ENCODE results near the gene ATP11A. TPM values are rescaled to one million over a fixed set of nuclear protein-coding genes. Genes with fewer than 3 reads are reported as not detected.

ATP11A gene
- polyA plus RNA-seq, 4 donors: 3.2 to 79.6 (median 9.5) TPM

DNA sequence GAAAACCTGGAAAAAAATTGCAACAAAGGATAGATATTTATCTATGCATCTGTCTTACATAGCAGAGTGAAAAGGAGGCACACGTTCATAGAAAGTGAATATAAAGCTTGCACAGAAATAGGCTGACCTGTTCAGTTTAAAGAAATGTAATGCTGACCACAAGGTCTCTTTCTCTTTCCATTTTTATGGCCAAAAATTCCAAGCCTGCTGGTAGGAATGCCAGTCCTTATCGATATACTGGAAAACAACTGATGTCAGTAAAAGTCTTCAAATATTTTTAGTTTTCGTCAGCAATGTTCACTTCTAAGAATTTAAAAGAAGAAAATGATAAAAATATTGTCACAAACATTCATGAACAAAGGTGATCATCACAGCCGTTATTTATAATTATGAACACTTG, 220.2 kb downstream of the ATP11A start:
- 64 to 81% (median 77%) methylated on average over 4 of the region's 4 CpGs for WGBS, 3 donors
- DNase-seq (no peak), FAIRE-seq (no peak)
- peaks cover 0 to 17% (median 0%) of the 10 kb centered on the region in 3 donors for H3K36me3 ChIP-seq (ENCODE audit: control insufficient read depth in 3 of 3, insufficient read depth in 2 of 3, low read depth in 1 of 3, low read length in 3 of 3)
- no peak overlapping the region for H3K4me3 ChIP-seq (ENCODE audit: low read depth in 1 of 3, low read length in 3 of 3)
- H3K27me3 ChIP-seq (ENCODE audit: control insufficient read depth in 3 of 3, insufficient read depth in 3 of 3, low read length in 3 of 3): no peaks in the 10 kb centered on the region
- H3K9me3 ChIP-seq (ENCODE audit: control insufficient read depth in 2 of 2, insufficient read depth in 1 of 2, low read depth in 1 of 2, low read length in 1 of 2): peaks cover 0 to 7% of the 10 kb centered on the region in 2 donors
- peaks cover 0 to 12% (median 0%) of the 10 kb centered on the region in 3 donors for H3K4me1 ChIP-seq (ENCODE audit: control insufficient read depth in 3 of 3, insufficient read depth in 2 of 3, low read depth in 1 of 3, low read length in 2 of 3)
- H3K27ac ChIP-seq (ENCODE audit: low read depth in 1 of 3, low read length in 2 of 3): no peak overlapping the region

DNA sequence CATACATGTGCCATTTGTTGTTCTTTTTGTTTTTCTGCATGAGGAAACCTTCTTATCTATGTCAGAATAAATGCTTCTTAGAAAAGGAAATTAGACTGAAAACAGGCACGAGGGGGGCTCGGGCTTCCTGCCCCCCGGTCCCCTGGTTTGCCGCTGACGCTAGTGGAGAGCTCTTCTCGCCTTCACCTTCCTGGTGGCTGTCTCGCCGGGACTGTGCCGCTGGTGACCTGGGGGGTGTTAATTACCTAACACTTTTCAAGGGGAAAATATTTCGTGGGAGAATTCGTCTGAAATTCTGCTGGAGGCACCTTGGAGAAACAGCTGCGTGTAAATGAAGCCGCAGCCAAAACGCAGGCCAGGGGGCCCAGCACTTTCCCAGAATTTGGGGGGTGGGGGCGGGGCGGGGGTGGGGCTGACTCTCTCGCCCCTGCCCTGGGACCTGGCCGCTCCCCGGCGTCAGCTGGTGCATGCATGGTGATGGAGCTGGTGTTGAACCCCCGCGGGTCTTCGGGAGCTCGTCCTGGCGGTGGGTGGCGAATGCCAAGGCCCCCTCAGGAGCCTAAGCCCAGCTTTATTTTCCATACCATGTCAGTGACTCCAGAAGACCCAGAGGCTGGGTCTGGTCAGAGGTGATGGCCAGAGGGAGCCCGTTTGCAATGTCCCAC, 220.9 kb downstream of the ATP11A start:
- no peak for FAIRE-seq
- 71 to 92% (median 86%) methylated on average over 27 of the region's 27 CpGs for WGBS, 3 donors

DNA sequence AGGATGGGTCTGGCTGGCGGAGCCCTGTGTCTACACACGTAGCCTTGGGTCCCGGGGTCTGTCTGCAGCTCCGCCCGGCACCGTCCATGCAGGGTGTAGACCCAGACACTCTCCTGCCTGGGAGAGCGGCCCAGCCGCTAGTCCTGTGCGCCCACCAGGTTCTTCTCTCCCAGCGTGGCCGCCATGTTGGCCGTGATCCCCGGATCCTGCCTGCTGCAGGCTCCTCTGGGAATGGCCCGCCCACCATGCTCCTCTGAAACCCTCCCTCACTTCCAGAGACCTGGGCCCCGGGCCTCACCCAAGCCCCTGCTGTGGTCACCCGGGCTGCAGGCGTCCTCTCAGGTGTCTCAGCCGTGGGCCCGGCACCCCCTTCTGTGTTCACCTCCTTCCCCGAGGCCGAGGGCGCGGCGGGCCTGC, 221.5 kb downstream of the ATP11A start:
- H3K27me3 ChIP-seq (ENCODE audit: control insufficient read depth in 3 of 3, insufficient read depth in 3 of 3, low read length in 3 of 3): no peaks in the 10 kb centered on the region
- H3K9me3 ChIP-seq (ENCODE audit: control insufficient read depth in 2 of 2, insufficient read depth in 1 of 2, low read depth in 1 of 2, low read length in 1 of 2): peaks cover 0 to 4% of the 10 kb centered on the region in 2 donors
- H3K36me3 ChIP-seq (ENCODE audit: control insufficient read depth in 3 of 3, insufficient read depth in 2 of 3, low read depth in 1 of 3, low read length in 3 of 3): peaks cover 0 to 14% (median 0%) of the 10 kb centered on the region in 3 donors
- DNase-seq (no peak), FAIRE-seq (no peak)
- peaks cover 0 to 12% (median 0%) of the 10 kb centered on the region in 3 donors for H3K4me1 ChIP-seq (ENCODE audit: control insufficient read depth in 3 of 3, insufficient read depth in 2 of 3, low read depth in 1 of 3, low read length in 2 of 3)
- no peak overlapping the region for H3K27ac ChIP-seq (ENCODE audit: low read depth in 1 of 3, low read length in 2 of 3)
- 94 to 97% (median 94%) methylated on average over 24 of the region's 24 CpGs for WGBS, 3 donors
- no peak overlapping the region for H3K4me3 ChIP-seq (ENCODE audit: low read depth in 1 of 3, low read length in 3 of 3)

More for the DNA sequence above, 220.9 kb downstream of the ATP11A start:
- DNase-seq: no peak
- Histone ChIP-seq H3K36me3 (ENCODE audit: control insufficient read depth in 3 of 3, insufficient read depth in 2 of 3, low read depth in 1 of 3, low read length in 3 of 3) (peaks cover 0 to 17% (median 0%) of the 10 kb centered on the region in 3 donors), H3K27ac (ENCODE audit: low read depth in 1 of 3, low read length in 2 of 3) (no peak overlapping the region), H3K27me3 (ENCODE audit: control insufficient read depth in 3 of 3, insufficient read depth in 3 of 3, low read length in 3 of 3) (no peaks in the 10 kb centered on the region), H3K4me3 (ENCODE audit: low read depth in 1 of 3, low read length in 3 of 3) (no peak overlapping the region), H3K4me1 (ENCODE audit: control insufficient read depth in 3 of 3, insufficient read depth in 2 of 3, low read depth in 1 of 3, low read length in 2 of 3) (peaks cover 0 to 12% (median 0%) of the 10 kb centered on the region in 3 donors), H3K9me3 (ENCODE audit: control insufficient read depth in 2 of 2, insufficient read depth in 1 of 2, low read depth in 1 of 2, low read length in 1 of 2) (peaks cover 0 to 4% of the 10 kb centered on the region in 2 donors)

DNA sequence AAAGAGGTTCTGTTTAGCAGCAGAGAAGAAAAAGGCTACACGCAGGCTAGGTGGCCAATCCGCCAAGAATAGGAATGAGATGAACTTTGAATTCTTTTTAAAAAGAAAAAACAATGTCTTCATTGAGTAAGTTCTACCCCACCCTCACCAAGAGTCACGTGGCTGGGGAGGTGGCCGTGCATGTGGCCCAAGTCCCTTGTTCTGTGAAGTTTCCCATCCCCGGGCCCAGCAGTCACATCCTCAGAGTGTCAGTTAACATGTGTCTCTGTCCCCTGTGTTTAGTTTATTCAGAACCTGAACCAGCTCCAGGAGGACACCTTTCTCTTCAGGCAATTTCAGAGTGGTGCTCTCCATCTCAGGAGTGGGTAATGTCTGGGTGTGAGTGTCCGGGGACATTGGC, 222.0 kb downstream of the ATP11A start:
- Histone ChIP-seq H3K4me1 (ENCODE audit: control insufficient read depth in 3 of 3, insufficient read depth in 2 of 3, low read depth in 1 of 3, low read length in 2 of 3) (peaks cover 0 to 12% (median 0%) of the 10 kb centered on the region in 3 donors), H3K27me3 (ENCODE audit: control insufficient read depth in 3 of 3, insufficient read depth in 3 of 3, low read length in 3 of 3) (no peaks in the 10 kb centered on the region), H3K9me3 (ENCODE audit: control insufficient read depth in 2 of 2, insufficient read depth in 1 of 2, low read depth in 1 of 2, low read length in 1 of 2) (peaks cover 0 to 4% of the 10 kb centered on the region in 2 donors), H3K36me3 (ENCODE audit: control insufficient read depth in 3 of 3, insufficient read depth in 2 of 3, low read depth in 1 of 3, low read length in 3 of 3) (peaks cover 0 to 12% (median 0%) of the 10 kb centered on the region in 3 donors), H3K27ac (ENCODE audit: low read depth in 1 of 3, low read length in 2 of 3) (no peak overlapping the region), H3K4me3 (ENCODE audit: low read depth in 1 of 3, low read length in 3 of 3) (no peak overlapping the region)
- 42 to 70% (median 64%) methylated on average over 6 of the region's 6 CpGs for WGBS, 3 donors
- DNase-seq (no peak), FAIRE-seq (no peak)

DNA sequence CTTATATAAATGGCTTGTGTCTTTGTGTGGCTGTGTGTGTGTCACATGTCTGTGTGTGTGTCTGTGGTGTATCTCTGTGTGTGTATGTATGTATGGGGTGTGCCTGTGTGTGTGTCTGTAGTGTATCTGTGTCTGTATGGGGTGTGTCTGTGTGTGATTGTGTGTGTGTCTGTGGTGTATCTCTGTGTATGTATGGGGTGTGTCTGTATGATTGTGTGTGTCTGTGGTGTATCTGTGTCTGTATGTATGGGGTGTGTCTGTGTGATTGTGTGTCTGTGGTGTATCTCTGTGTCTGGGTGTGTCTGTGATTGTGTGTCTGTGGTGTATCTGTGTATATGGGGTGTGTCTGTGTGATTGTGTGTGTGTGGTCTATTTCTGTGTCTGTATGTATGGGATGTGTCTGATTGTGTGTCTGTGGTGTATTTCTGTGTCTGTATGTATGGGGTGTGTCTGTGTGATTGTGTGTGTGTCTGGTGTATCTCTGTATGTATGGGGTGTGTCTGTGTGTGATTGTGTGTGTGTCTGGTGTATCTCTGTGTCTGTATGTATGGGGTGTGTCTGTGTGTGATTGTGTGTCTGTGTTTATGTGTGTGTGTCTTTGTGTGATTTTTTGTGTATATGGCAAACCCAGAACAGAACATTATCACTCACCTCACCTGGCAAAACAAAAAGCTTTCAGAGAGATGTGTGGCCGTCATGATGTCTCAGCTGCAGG, 223.0 kb downstream of the ATP11A start:
- peaks cover 0 to 4% of the 10 kb centered on the region in 2 donors for H3K9me3 ChIP-seq (ENCODE audit: control insufficient read depth in 2 of 2, insufficient read depth in 1 of 2, low read depth in 1 of 2, low read length in 1 of 2)
- peaks cover 0 to 15% (median 0%) of the 10 kb centered on the region in 3 donors for H3K36me3 ChIP-seq (ENCODE audit: control insufficient read depth in 3 of 3, insufficient read depth in 2 of 3, low read depth in 1 of 3, low read length in 3 of 3)
- FAIRE-seq (no peak), DNase-seq (no peak)
- 10 to 29% (median 11%) methylated on average over 1 of the region's 1 CpG for WGBS, 3 donors
- H3K27ac ChIP-seq (ENCODE audit: low read depth in 1 of 3, low read length in 2 of 3): no peak overlapping the region
- peaks cover 0 to 4% (median 0%) of the 10 kb centered on the region in 3 donors for H3K4me1 ChIP-seq (ENCODE audit: control insufficient read depth in 3 of 3, insufficient read depth in 2 of 3, low read depth in 1 of 3, low read length in 2 of 3)
- H3K27me3 ChIP-seq (ENCODE audit: control insufficient read depth in 3 of 3, insufficient read depth in 3 of 3, low read length in 3 of 3): no peaks in the 10 kb centered on the region
- H3K4me3 ChIP-seq (ENCODE audit: low read depth in 1 of 3, low read length in 3 of 3): no peak overlapping the region

DNA sequence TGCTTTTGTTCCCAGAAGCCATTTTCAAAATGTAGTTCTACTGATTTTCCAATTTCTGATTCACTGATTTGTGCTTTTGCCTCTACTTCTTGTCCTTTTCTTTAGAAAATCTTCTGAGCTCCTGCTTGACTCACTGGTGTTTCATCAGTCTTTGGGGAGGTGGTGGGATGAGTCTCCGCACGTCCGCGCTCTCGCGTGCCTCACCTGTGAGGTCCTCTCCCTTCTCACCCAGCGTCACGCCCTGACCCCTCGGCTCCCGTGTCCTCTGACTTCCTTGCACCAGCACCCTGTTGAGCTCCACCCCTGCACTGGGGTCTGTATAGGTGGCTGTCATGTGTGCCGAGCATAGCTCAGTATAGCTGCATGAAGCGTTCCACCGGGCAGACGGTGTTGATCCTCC, 226.5 kb downstream of the ATP11A start:
- H3K9me3 ChIP-seq (ENCODE audit: control insufficient read depth in 2 of 2, insufficient read depth in 1 of 2, low read depth in 1 of 2, low read length in 1 of 2): peaks cover 0 to 4% of the 10 kb centered on the region in 2 donors
- no peak for DNase-seq
- WGBS, 3 donors: 89 to 95% (median 95%) methylated on average over 14 of the region's 14 CpGs
- peaks cover 0 to 6% (median 0%) of the 10 kb centered on the region in 3 donors for H3K4me1 ChIP-seq (ENCODE audit: control insufficient read depth in 3 of 3, insufficient read depth in 2 of 3, low read depth in 1 of 3, low read length in 2 of 3)
- no peak overlapping the region for H3K27ac ChIP-seq (ENCODE audit: low read depth in 1 of 3, low read length in 2 of 3)
- no peak for FAIRE-seq
- H3K36me3 ChIP-seq (ENCODE audit: control insufficient read depth in 3 of 3, insufficient read depth in 2 of 3, low read depth in 1 of 3, low read length in 3 of 3): peaks cover 0 to 15% (median 0%) of the 10 kb centered on the region in 3 donors
- H3K4me3 ChIP-seq (ENCODE audit: low read depth in 1 of 3, low read length in 3 of 3): no peak overlapping the region
- no peaks in the 10 kb centered on the region for H3K27me3 ChIP-seq (ENCODE audit: control insufficient read depth in 3 of 3, insufficient read depth in 3 of 3, low read length in 3 of 3)

DNA sequence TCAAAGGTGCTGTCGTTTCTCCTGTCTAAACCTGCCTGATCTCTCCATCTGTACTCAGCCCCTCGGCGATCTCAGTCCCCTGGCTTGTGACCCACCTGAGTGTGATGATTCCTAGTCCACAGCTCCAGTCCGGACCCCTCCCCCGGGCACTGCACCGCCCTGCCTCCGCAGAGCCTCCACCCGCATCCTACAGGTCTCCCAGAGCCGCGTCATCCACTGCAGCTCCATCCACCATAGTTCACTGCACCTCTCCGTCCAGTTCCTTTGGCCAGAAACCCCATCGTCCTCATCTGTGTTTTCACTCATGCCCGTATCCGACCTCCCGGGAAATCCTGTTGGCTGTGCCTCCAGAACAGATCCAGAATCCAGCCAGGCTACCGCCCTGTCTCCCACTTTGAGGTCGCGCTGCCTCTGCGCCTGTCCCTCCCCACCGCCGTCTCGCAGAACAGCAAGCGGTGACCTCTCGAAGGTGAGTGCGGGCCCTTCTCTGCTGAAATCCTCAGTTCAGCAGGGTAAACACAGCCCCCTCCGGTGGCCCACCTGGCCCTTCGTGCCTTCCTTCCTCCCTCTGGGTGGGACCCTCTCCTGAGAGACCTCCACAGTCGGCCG, 227.3 kb downstream of the ATP11A start:
- Histone ChIP-seq H3K4me1 (ENCODE audit: control insufficient read depth in 3 of 3, insufficient read depth in 2 of 3, low read depth in 1 of 3, low read length in 2 of 3) (peaks cover 0 to 6% (median 0%) of the 10 kb centered on the region in 3 donors), H3K9me3 (ENCODE audit: control insufficient read depth in 2 of 2, insufficient read depth in 1 of 2, low read depth in 1 of 2, low read length in 1 of 2) (no peaks in the 10 kb centered on the region), H3K27me3 (ENCODE audit: control insufficient read depth in 3 of 3, insufficient read depth in 3 of 3, low read length in 3 of 3) (no peaks in the 10 kb centered on the region), H3K4me3 (ENCODE audit: low read depth in 1 of 3, low read length in 3 of 3) (no peak overlapping the region), H3K27ac (ENCODE audit: low read depth in 1 of 3, low read length in 2 of 3) (no peak overlapping the region), H3K36me3 (ENCODE audit: control insufficient read depth in 3 of 3, insufficient read depth in 2 of 3, low read depth in 1 of 3, low read length in 3 of 3) (peaks cover 0 to 12% (median 0%) of the 10 kb centered on the region in 3 donors)
- no peak for DNase-seq
- FAIRE-seq: no peak
- WGBS, 3 donors: 91 to 94% (median 92%) methylated on average over 29 of the region's 29 CpGs

DNA sequence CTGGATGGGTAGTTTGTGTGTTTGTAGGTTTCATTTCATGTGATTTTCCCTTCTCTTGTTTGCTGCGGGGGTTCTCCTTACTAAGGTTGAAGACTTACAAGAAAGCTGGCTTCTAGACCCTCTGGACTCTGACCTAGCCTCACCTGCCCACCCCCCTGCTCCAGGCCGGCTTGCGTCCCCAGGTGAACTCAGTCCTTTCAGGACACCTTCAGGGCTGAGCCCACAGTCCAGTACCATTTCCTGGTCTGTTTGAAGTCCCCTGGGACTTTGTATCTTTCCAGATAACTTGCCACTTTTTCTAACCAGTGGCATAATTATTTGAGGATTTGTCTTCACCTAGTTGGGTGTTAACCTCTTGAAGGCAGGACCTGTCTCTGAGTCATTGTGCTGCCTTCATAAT, 227.9 kb downstream of the ATP11A start:
- no peaks in the 10 kb centered on the region for H3K9me3 ChIP-seq (ENCODE audit: control insufficient read depth in 2 of 2, insufficient read depth in 1 of 2, low read depth in 1 of 2, low read length in 1 of 2)
- H3K4me3 ChIP-seq (ENCODE audit: low read depth in 1 of 3, low read length in 3 of 3): no peak overlapping the region
- H3K4me1 ChIP-seq (ENCODE audit: control insufficient read depth in 3 of 3, insufficient read depth in 2 of 3, low read depth in 1 of 3, low read length in 2 of 3): peaks cover 0 to 6% (median 0%) of the 10 kb centered on the region in 3 donors
- peaks cover 0 to 12% (median 0%) of the 10 kb centered on the region in 3 donors for H3K36me3 ChIP-seq (ENCODE audit: control insufficient read depth in 3 of 3, insufficient read depth in 2 of 3, low read depth in 1 of 3, low read length in 3 of 3)
- 32 to 62% (median 39%) methylated on average over 3 of the region's 3 CpGs for WGBS, 3 donors
- FAIRE-seq: no peak
- H3K27me3 ChIP-seq (ENCODE audit: control insufficient read depth in 3 of 3, insufficient read depth in 3 of 3, low read length in 3 of 3): no peaks in the 10 kb centered on the region
- no peak overlapping the region for H3K27ac ChIP-seq (ENCODE audit: low read depth in 1 of 3, low read length in 2 of 3)
- peak; percentile 21 to 58 for DNase-seq

All from small intestine (tissue), 7 donors.